RPMI7951 (cell line): ENCODE results near the gene RBM45. TPM values are rescaled to one million over a fixed set of nuclear protein-coding genes. Genes with fewer than 3 reads are reported as not detected.
A peak's percentile ranks its signal among the peaks of the same experiment; 100 is the strongest.
"Not testable (repeated sequence)": the region's sequence is repeated elsewhere in the genome, so short reads cannot be mapped to it uniquely, and the experiment has no call there.

Experiments
- DNase-seq: peaks from one replicate; pipeline ENCODE4 v3.0.0-alpha.2; 2012; ENCODE audit warnings: low read depth
- total RNA-seq: library from RNA; depleted of rRNA; stranded (reverse); fragments of >200 nt; shearing (Covaris generic); gene quantifications from 2 replicates; pipeline ENCODE4 v1.2.3, GENCODE V29; 2014

Gene RBM45
- total RNA-seq, 1 experiment from 2014 or later: 18.6 TPM

DNA sequence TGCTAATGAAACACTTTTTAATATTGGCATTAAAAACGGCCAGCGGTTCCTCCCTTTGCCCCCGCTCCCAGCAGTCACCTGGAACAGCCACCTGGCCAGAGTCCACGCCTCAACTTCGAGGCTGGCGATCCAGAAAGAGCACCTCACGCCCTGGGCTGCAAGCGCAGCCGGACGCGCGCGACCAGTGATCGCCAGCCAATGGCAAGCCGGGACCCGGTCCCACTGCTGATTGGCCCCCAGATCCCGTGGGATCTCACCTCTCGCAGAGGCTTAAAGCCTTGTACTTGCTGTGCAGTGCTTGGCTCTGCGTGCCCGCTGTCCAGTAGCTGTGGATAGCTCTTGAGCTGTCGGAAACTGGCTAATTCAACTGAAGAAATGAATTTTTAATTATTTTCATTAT, 4.1 kb upstream of the RBM45 start:
- no peak for DNase-seq

DNA sequence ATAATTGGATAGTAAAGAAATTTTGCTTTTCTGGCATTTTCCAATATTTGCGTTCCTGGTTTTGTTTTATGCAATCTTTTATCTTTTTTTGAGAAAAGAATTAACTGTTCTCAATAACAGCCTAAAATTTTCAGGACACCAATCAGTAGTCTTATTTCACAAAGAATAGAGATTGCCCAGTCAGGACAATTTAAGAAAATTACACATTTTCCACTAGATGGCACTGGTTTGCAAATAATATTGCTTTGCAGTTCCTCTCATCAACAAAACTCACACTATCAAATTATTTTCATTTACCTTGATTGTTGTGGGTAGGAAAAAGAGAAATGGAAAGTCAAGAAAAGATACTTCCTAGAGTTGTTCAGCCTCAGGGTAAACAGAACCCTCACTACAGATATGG, 2.4 kb upstream of the RBM45 start:
- peak; percentile 59 for DNase-seq

DNA sequence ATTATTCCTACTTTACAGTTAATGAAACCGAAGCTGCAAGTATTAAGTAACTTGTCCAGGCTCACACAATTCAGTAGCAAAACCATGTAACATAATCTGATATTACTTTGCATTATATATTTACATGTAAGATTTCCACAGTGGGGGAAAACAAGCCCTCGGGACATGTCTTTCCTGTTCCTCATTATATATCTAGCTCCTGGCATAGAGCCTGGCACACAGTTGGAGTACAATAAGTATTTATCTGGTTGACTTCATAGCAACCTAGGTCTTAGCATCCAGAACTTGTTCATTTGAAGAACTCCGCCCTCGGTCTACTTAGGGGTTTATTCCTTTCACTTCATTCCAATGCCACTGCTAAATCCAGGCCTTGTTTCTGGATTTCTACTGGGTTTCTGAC, 1.6 kb upstream of the RBM45 start:
- no peak for DNase-seq

DNA sequence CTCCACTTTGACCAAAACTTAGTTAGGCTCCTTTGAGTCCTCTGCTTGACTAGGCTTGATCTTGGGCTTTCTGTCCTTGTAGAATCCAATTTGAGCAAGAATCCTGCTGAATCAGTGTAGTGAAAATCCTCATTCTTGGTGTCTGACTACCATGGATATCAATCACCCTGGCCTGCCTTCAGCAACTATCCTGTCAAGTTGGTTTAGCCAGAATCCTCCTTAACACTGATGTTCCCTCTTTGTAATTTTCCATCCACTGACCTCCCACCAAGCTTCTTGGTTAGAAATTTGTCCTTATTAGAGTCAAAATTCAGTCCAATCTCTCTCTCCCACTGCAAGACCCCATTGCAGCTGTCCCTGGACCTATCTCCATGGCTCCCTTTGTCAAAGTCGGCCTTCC, 494 bp upstream of the RBM45 start:
- DNase-seq: peak; percentile 3

DNA sequence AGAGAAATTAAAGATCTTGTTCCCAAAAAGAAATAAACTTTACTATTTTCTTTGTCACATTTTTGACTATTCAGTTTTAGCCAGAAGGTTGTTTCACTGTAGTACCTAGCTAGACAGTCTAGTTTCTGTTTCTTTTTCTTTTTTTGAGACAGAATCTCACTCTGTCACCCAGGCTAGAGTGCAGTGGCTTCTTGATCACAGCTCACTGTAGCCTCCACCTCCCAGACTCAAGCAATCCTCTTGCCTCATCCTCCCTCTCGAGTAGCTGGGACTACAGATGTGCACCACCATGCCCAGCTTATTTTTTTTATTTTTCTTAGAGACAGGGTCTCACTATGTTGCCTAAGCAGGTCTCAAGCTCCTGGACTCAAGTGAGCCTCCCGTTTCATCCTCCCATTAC, 2.2 kb downstream of the RBM45 start:
- no peak for DNase-seq

DNA sequence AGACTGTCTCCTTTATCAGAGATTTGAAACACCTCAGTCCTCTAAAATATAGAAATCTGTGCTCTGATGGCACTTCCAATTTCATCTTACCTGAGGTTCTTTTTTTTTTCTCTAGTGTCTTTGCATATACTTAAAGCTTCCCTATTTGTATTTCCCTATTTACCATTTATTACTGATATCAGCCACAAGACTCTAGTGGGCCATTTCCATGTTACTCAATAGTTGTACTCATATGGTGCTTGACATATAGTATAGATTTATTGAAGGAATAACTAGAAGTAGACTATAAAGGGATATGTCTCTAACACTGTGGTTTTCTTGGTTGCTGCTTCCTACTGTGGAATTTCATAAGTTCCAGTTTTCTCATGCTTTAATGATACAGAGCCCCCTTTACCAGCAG, 3.0 kb downstream of the RBM45 start:
- DNase-seq: no peak

DNA sequence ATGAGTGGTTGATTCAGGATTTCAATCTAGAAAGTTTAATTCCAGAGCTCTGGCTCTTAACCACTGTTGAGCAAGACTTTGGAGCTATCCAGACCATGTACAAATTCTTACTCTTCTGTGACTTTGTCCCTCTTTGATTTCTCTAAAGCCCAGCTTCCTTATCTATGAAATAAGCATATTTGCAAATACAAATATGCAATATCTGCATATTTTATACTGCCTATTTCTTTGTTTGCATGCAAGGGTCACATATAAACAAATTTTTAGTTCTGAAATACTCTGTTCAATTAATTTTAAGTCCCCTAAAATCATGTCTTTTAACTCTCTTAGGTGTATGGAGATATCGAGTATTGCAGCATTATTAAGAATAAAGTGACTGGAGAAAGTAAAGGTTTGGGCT, 5.5 kb downstream of the RBM45 start:
- DNase-seq: no peak

DNA sequence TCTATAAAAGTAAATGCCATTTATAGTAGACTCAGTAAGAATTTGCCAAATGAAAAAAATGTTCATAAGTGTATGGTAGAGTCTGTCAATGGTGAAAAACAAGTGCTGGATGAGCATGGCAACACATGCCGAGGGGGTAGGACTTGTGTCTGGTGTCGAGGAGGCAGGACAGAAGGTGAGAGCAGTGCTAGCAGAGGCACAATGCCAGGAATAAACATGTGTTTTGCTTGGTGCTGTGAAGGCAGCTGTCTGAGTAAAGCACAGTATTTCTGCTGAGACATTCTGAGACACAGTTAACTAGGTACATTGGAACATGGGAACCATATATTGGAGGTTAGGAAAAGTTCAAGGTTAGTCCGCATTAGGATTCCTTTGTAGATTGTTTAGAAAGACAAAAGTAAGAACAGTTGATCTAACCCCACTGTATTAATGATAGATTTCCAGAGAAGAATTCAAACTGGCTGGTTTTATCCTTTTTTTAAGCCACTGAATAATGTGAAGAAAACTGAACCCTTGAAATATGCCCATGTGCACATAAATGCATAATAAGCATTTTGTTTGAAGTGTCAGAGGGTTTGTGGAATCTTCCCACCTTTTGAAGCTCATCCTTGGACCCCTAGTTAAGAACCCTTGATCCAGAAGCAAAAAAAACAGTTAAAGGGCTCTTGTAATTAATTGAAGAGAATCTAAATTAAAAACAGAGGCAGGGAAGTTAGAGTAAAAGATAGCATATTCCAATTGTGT, 7.1 kb downstream of the RBM45 start:
- no peak for DNase-seq

DNA sequence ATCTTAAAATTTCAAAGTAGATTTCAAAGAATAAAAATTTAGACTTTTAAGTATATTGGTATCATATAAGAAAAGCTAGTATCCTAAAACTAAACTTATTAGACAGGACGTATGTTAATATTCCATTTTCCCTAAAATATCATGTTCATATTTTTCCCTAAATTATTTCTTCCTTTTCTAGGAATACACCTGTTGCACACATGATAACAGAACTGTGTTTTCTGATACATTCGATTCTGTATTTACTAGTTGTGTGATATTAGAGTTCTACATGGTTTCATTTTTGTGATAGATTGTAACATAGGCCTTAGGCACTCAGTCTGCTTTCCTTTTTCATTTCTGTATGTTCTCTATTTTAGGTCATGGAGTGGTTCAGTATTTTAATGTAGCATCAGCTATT, 10.9 kb downstream of the RBM45 start:
- no peak for DNase-seq

DNA sequence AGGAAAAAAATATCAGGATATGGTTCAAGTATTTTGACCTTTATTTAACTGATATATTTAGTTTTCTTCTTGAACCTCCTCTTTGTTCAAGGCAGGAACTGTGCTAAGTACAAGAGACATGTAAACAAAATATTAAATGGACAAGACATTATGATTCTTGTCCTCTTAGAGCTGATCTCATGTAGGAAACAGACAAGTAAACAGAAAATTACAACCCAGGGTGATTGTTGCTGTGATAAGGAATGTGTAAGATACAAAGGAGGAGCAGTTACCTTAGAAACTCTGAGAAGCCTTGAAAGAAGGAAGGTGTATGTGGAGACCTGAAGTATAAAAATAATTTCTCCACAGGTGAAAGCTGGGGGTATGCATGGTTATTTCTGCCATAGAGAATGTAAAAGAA, 12.9 kb downstream of the RBM45 start:
- no peak for DNase-seq

DNA sequence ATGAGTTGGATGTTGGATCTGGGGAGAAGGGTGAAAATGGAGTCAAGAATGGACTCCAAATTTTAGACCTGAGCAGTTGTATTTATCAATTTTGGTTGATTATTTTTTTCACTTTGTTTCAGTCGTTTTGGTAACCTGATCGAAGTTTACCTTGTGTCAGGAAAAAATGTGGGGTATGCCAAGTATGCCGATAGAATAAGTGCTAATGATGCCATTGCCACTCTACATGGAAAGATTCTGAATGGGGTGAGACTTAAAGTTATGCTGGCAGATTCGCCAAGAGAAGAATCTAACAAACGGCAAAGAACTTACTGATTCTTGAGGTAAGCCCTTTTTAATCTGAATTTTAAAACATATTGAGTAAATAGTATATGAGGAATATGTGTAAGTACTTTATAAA, 13.6 kb downstream of the RBM45 start:
- DNase-seq: no peak

DNA sequence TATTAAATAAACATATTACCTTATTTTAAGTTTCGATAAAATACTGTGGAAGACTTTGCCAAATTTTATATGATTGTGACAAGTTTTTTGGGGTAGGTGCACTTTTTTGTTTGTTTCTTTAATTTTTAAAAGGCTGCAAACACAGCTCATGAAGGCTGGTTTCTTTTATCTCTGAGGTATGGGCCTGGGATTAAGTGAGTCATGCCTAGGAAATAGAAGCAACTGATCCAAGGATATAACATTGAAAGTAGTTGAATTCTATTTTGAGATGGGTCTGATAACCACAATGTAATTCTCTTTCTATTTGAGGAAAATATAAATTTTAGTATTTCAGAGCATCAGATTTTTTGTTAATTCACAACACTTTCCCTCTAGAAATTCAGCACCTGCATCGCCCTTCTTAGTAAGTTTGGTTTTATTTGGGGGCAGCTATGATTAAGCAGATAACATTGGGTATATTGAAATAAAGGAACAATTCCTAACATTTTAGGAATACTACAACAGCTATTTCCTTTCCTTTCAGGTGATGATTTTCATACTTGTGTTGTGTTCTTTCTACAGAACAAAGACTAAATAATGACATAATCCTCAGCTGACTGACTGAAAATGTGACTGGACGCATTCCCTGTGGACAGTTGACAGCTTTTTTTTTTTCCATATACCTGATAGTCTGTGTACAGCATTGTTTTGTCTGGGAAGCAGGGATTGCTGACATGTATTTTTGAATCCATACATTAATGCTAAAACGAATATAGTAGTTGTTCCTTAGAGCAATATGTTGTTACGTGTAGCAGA, 16.8 kb downstream of the RBM45 start:
- no peak for DNase-seq

DNA sequence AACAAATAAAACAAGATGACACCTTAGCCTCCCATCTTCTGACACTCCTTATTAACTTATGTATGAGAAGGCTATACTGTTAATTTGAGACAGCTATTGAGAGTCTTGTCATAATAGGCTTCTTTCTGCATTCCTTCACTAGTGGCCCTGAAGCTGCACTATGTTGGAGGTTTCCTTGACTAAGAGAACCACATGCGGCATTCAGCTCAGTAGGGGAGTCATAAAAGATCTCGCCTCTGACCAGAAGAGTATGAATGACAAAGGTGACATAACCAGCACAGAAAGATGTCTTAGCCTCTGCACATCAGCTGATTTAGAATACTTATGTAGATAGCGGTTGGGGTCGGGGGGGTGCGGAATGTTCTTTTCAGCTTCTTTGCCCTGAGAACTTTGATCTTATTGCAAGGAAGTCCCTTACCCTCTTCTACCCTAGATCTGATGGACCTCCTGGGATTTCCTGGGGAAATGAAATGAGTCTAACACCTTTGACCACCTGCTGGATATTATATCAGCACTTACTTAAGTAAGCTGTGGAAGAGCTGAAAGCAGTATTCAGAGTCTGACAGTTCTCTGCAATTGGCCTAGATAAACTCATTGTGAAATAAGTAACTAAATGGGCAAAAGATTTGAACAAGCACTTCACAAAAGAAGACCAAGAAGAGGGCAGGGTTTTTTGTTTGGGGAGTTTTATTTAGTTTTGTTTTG, 24.2 kb downstream of the RBM45 start:
- DNase-seq: no peak

DNA sequence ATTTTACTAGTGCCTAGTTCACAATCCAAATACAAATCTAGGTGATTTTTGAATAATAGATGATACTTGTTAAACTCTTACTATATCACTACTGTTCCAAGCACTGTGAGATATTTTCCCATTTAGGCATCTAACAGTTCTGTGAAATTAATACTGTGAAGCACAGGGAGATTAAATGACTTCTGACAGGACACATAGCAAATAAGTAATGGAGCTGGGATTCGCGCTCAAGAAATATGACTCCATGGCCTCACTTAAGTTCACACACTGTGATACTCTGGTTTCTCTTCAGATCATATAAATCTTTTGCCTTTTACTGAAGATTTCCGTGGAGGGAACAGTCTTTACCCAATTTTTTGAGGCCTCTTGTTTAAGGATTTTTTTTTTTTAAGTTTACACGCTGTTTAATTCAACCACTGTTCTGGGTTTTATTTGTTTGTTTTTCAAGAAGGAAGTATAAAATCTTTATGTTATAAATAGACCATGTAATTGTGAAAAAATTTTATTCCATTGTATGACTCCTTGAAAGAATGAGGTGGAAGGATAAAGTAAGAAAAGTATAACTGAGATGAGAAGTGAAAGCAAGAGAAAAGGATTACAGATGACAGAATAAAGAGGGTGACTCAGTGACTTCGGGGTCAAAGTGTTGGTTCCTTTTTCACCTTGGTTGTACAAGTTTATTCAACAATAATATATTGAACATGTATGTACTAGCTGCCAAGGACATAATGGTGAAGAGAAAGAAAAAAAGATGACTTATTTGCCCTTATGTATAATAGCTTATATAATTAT, 30.2 kb downstream of the RBM45 start:
- DNase-seq: peak; percentile 20

DNA sequence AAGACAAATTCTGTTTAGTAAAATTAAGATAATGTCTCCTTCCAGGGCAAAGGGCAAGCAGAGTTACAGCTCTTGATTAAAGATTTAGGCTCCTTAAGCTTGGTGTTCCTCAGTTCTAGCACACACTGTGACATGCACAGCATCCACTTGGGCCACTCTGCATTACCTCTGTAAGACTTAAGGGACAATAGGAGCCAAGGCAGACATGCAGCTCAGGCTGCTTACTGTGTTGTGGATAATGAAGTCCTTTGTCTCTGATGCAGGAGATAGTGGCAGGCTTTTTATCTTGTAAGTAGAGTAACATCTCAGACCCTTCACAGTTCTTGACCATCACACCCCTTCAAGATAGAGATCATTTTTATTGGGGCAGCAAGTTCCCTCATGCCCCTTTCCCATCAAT, 31.2 kb downstream of the RBM45 start:
- no peak for DNase-seq

DNA sequence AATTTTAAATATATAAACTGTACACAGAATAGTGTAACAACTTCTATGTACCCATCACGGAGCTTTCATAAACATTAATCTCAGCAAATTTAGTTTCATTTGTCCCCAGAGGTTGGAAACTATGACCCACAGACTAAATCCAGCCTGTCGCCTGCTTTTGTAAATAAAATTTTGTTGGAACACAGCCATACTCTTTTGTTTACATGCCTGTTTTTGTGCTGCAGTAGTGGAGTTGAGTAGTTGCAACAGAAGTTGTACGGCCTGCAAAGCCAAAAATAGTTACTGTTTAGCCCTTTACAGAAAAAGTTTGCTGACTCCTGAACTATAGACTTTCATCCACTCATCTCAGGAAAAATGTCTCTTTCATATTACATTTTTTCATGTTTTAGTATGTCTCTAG, 39.8 kb downstream of the RBM45 start:
- no peak for DNase-seq

DNA sequence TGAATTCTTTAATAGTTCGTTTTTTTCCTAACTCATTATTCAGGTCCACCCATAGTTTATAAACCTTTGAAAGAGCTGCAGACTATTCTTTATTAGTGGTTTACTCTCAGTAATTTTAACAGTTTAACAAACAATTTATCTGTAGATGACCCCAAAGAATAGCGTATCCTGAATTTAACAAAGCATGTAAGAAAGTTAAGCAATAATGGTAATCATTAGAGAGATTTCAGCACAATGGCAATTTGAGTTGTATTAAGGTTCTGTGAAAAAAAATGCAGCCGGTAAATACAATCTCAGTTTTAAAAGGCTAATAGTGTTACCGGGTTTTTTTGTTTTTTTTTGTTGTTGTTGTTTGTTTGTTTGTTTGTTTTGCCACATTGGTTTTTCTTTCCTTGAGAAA, 40.3 kb downstream of the RBM45 start:
- no peak for DNase-seq

DNA sequence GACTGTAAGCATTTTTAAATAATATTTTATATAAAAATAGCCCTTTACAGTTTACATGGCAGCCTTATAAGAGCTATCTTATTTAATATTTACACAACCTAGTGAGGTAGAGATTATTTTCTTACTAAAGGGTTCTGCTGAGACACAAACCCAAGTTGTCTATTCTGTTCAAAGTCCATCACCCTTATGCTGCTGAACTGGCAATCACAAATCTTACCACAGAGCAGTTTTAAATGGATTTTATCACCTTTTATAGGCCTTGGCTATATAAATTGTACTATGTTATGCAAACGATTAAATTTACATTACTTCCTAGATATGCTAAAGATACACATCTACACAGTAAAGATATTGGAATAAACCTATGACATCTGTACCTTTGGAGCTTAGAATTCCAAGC, 40.7 kb downstream of the RBM45 start:
- DNase-seq: no peak

DNA sequence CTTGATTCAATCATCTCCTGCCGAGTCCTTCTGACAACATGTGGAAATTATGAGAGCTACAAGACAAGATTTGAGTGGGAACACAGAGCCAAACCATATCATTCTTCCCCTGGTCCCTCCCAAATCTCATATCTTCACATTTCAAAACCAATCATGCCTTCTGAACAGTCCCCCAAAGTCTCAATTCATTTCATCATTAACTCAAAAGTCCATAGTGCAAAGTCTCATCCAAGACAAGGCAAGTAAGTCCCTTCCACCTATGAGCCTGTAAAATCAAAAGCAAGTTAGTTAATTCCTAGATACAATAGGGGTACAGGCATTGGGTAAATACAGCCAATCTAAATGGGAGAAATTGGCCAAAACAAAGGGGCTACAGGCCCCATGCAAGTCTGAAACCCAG, 41.6 kb downstream of the RBM45 start:
- DNase-seq: not testable (repeated sequence)

DNA sequence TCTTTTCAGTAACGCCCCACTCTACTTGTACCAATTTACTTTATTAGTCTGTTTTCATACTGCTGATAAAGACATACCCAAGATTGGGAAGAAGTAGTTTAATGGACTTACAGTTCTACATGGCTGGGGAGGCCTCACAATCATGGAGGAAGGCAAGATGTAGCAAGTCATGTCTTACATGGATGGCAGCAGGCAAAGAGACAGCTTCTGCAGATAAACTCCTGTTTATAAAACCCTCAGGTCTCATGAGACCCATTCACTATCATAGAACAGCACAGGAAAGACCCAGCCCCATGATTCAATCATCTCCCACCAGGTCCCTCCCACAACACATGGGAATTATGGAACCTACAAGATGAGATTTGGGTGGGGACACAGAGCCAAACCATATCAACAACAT, 43.3 kb downstream of the RBM45 start:
- no peak for DNase-seq

DNA sequence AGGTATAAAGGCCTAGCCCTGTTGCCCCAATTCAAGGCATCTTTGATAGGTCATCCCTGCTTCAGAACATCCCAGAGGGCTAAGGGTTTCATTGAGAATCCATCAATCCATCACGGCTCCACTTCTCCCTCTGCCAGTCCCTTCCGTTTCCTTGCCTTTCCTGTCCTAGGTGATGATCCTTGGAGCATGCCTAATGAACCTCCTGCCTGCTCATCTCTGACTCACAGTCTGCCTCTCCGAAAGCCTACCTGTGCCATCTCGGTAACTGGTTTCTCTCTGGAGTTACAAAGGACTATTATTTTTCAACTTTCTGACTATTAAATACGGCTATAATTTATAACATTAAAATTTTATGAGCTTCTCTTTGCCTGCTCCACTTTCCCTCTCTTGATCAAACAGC, 45.3 kb downstream of the RBM45 start:
- no peak for DNase-seq

DNA sequence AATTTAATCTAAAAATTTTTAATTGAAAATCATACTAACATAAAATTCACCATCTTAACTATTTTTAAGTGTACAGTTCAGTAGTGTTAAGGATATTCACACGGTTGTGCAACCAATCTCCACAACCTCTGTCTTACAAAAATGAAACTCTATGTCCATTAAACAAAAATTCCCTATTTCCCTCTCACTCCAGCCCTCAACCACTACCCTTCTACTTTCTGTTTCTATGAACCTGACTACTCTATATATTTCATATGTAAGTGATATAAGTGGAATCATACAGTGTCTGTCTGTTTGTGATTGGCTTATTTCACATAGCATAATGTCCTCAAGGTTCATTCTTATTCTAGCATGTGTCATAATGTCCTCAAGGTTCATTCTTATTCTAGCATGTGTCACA, 47.7 kb downstream of the RBM45 start:
- no peak for DNase-seq
